RCC 7860 (cell line): ENCODE measurements around the gene PLPP3.
"Not testable (repeated sequence)": the region's sequence is repeated elsewhere in the genome, so short reads cannot be mapped to it uniquely, and the experiment has no call there.

Experiments used
- DNase-seq: peaks from one replicate; pipeline ENCODE4 v3.0.0-alpha.2; 2015; ENCODE audit warnings: low spot score
- FAIRE-seq: peaks from 2 replicates; lab custom pipeline; 2012; peaks lifted over from hg19 to GRCh38; lab: Jason Lieb, UNC

The PLPP3 gene

DNA sequence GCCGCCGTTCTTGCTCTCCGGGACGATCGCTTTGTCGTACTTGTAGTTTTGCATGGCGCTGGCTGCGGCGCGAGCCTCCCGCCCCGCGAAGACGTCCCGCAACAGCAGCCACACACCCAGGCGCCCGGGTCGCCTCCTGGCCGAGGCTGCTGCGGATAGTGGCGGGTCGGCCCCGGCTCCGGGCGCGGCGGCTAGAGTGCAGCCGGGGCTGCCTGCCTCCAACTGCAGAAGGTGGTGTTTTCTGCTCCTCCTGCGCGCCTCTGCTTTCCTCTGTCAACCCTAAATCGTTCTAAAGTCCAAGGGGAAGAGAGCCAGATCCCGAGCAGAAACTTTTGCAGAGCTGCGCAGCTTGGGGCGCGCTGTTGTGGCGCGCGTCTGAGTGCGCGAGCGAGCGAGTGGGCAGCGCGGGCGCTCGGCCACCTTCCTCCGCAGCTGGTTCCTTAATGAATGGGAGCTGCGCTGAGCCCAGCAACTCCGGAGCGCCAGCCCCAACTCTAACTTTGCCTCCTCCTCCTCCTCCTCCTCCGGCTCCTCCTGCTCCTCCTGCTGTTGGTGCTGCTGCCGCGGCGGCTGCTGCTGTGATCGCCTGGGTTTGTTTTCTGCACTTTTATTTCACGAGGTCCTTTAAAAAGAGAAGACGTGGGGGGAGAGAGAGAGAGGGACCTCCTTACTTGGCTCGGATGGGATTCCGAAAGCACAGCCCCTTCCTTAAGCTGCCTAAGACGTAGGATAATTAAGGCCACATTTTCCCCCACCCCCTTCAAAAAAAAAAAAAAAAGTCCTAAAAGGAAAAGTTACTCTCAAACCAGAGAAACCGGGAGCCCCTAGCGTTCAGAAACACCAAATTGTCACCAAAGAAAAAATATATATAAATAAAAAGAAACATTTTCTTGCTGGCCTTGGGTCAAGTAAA, at the start of gene PLPP3:
Gene PLPP3, minus strand, starts transcription at position 601 of the 913 bp plus-strand sequence. Its CDS starts 547 bp downstream, at position 54.
- DNase-seq (peak; percentile 42), FAIRE-seq (peak; percentile 32)

GRCh38 chr1:56627636-56628039, 48.3 kb upstream of the PLPP3 start:
- FAIRE-seq (no peak), DNase-seq (no peak)

DNA sequence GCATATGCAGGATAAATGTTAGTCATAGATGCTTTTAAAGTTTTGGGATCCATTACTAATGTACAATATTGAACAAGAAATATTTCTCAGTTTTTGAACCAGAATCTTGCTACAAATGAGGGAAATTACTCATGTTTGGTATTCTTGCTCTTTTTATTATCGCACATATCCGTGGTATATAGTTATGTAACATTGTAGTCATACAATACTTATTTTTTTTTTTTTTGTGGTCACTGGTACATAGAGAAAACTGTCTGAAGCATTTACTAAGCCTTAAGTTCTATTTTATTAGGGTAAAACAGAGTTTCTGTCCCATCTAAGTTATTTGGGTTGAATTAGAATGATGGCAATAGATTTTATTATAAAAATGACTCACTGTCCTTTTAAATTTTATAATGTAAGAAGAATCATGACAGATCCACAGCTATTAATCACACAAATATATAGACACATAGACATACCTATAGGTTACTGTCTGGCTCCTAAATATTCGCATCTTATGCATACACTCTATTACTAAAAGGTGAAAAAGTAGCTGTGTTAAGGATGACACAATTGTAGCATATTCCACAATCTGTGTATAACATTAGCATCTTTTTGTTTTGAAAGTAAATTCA, 47.8 kb upstream of the PLPP3 start:
- FAIRE-seq = no peak
- DNase-seq = no peak

DNA sequence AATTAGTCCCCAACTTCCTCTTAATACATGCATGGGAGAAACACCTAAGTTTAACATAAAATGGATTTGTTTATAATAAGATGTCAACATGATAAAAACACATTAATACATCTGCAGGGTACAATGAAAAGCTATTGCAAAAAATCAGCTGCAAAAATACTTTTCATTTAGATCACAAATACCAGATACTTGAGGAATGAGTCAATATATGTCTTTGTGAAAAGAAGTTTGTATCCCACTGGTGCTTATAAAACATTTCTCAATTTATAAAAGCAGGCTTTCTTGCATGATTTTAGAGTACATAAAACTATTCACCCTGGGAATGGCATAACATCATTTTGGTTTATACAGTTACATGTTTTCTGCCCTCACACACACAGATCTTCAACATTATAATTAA, 47.2 kb upstream of the PLPP3 start:
- DNase-seq = no peak
- no peak for FAIRE-seq

DNA sequence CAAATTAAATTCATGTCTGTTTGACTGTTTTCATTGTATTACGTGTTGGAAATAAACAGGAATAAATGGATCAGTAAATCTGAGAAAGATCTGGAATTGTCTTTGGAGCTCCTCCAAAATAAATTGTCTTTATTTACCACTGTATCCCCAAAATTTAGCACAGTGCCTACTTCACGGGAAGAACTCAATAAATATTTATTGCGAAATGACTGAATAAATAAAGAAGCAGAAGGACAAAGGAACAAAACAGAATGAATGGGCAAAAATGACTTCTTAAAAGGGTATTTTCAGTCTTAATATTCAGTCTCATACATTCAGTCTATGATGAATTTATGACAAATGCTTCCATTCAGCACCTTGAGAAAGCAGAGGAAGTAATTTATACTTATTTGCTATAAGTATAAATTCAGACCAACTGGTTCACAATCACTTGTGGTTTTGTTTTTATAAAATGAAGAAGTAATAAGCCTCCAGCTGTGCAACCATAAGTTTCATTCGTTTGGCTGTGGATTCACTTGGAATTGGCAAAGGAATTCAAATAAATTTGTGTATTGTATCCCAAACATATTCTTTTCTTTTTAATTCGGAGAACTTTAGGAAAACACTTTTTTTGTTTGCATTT, 46.6 kb upstream of the PLPP3 start:
- FAIRE-seq = no peak

DNA sequence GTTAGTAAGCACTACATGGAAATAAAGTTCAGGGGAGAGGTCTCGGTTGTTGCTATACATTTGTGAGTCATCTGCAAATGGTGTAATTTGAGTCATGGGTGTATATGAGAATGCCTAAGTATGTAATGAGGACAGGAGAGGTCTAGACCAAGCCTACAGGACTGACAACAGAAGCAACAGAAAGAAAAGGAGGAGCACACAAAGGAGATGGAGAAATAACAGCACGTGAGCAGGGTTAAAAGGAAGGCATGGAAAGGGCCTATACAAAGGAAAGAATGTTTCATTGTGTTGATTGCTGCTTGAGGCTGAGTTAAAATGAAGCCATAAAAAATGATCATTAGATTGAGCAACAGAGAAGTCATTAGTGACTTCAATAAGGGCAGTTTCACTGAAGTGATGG, 37.8 kb upstream of the PLPP3 start:
- DNase-seq (no peak), FAIRE-seq (no peak)

More for the DNA sequence above, 46.6 kb upstream of the PLPP3 start:
- DNase-seq = no peak

- DNase-seq, FAIRE-seq: not testable (repeated sequence)
Observed at GRCh38 chr1:56610770-56611169, 31.4 kb upstream of the PLPP3 start.

DNA sequence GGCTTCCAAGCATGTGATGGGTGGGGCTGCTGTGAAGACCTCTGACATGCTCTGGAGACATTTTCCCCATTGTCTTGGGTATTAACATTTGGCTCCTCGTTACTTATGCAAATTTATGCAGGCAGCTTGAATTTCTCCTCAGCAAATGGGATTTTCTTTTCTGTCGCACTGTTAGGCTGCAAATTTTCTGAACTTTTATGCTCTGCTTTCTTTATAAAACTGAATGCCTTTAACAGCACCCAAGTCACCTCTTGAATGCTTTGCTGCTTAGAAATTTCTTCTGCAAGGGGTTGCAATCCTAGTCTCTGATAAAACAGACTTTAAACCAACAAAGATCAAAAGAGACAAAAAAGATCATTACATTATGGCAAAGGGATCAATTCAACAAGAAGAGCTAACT, 30.7 kb upstream of the PLPP3 start:
- DNase-seq, FAIRE-seq: not testable (repeated sequence)

GRCh38 chr1:56595397-56596191, 16.2 kb upstream of the PLPP3 start:
- not testable (repeated sequence) for DNase-seq, FAIRE-seq

GRCh38 chr1:56591909-56592308, 12.5 kb upstream of the PLPP3 start:
- DNase-seq = no peak
- no peak for FAIRE-seq

- FAIRE-seq (no peak), DNase-seq (no peak)
Observed at GRCh38 chr1:56590520-56591011, 11.2 kb upstream of the PLPP3 start.

DNA sequence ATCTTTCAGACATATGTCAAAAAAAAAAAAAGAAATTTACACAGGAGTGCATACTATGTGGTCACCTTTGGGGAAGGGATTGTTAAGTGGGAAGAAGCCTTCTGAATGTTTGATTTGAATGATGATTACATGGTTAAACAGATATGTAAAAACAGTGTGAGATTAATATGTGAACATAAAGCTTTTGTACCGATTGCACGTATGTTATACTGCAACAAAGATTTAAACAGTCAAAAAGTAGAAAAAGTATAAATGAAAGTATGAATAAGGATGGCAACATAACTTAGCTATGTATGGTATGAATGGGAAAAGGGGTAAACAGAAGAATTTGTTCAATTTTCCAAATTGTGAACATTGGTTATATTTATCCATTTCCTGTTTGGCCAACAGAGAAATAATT, 10.0 kb upstream of the PLPP3 start:
- DNase-seq (no peak), FAIRE-seq (no peak)

DNA sequence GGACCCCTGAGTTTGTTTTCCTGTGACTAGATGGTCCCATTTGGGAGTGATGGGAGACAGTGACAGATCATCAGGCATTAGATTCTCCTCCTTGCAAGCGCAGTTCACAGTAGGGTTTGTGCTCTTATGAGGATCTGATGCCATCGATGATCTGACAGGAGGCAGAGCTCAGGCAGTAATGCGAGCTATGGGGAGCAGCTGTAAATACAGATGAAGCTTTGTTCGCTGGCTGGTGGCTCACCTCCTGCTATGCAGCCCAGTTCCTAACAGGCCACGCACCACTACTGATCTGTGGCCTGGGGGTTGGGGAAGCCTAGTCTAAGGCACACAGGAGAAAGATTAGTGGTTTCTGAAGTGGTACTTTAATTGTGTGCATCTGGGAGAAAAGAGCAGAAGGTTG, 7.1 kb upstream of the PLPP3 start:
- no peak for FAIRE-seq

DNA sequence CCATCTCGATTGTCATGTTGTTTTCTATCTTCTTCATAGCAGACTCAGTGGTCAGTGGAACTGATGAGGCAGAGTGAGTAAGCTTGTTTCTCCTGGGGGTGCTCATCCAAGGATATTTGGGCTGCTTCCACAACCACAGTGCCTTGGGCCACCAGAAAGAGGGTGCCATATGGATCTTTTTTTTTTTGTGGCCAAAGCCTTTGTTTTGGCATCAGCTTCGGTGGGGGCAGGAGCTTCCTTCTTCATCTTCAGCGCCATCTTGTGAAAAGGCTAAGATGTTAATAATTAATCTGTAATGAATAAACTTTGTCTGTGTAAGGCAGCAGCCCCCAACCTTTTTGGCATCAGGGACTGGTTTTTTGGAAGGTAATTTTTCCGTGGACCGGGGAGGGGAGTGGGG, 6.6 kb upstream of the PLPP3 start:
- no peak for FAIRE-seq
- no peak for DNase-seq

More for the DNA sequence above, 7.1 kb upstream of the PLPP3 start:
- DNase-seq = no peak

DNA sequence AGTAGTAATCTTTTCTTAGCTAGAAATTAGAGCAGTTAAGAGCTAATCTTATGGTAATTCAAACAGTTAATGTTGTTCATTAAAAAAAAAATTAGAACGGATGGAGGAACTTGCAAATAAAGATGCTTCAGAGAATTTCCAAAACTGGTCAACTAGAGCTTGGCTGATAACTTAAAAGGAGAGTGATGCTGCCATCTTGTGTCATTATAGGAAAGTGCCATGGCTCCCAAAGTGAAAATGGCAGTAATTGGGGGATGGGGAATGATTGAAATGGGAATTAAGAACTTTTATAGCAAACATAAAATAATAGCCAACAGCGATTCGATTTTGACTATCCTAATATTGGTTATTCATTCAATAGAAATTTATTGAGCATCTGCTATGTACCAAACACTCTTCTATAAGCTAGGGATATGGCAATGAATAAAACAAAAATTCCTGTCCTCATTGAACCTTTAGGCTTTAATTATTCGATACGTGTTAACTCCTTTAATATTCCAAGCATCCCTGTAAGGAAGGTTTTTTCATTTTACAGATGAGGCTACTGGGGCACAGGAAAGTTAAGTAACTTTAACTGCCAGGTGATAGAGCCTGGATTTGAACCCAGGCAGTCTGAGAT, 5.7 kb upstream of the PLPP3 start:
- DNase-seq = peak; percentile 27
- FAIRE-seq = peak; percentile 84

GRCh38 chr1:56583957-56584468, 4.7 kb upstream of the PLPP3 start:
- FAIRE-seq = no peak

GRCh38 chr1:56580771-56581170, 1.4 kb upstream of the PLPP3 start:
- FAIRE-seq = no peak

More at GRCh38 chr1:56583957-56584468, 4.7 kb upstream of the PLPP3 start:
- DNase-seq = no peak

DNA sequence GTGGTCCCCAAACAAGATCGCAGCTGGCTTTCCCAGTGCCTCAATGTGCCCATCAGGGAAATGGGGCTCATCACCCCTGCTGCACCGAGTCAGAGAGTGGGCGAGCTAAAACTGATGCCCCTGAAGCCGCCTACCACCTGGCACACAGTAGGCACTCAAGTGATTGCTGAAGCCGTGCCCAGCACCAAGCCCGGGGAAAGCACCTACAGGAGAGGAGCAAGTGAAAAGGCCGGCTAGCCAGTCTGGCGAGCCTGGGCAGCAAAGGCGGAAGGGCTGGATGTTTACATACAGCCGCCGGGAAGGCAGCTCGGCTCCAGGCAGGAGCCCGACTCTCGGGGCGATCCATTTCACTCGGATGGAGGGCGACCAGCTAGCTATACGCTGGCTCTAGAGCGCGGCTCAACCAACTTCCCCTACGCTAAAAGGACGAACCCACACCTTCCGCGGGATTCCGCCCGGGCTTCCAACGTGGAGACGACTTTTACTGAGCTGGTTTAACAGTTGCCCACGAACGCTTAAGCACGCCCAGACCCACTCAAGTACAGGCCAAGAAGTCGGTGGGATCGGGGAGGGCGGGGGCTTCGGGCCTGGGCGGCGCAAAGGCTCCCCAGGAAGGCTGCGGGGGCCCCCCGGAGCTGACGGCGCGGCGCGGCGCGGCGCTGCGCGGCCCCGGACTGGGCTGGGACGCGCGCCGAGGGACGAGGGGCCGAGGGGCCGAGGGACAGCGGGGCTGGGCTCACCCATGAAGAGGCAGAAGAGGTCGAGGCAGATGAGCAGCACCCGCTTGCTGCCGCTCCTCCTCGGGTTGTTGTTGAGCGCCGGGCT, 1.0 kb downstream of the PLPP3 start:
- DNase-seq (no peak), FAIRE-seq (no peak)

More at GRCh38 chr1:56580771-56581170, 1.4 kb upstream of the PLPP3 start:
- DNase-seq = no peak
